HUDEP-2 (cell line): ENCODE data around the gene CYP27C1.

ENCODE experiments used
- DNase-seq, 76 experiments: peaks; one replicate each; lab custom pipeline; 2025; ENCODE audit not compliant: unreplicated experiment in 76 of 76; lab: John Stamatoyannopoulos, UW

CYP27C1 gene

GRCh38 chr2:127157651-127158485 lies 62.2 kb downstream of the CYP27C1 start:
- DNase-seq, result no peak

DNA sequence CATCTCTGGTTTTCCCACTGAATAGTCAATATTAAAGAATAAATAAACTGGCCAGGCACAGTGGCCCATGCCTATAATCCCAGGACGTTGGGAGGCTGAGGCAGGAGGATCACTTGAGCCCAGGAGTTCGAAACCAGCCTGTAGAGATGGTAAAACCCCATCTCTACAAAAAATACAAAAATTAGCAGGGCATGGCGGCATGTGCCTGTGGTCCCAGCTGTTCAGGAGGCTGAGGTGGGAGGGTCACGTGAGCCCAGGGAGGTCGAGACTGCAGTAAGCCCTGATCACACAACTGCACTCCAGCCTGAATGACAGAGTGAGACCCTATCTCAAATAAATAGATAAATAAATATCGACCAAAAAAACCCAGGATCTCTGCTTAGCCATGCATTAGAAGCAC lies 63.0 kb downstream of the CYP27C1 start:
- DNase-seq, result no peak

GRCh38 chr2:127155947-127156346 lies 64.2 kb downstream of the CYP27C1 start:
- DNase-seq, result no peak

DNA sequence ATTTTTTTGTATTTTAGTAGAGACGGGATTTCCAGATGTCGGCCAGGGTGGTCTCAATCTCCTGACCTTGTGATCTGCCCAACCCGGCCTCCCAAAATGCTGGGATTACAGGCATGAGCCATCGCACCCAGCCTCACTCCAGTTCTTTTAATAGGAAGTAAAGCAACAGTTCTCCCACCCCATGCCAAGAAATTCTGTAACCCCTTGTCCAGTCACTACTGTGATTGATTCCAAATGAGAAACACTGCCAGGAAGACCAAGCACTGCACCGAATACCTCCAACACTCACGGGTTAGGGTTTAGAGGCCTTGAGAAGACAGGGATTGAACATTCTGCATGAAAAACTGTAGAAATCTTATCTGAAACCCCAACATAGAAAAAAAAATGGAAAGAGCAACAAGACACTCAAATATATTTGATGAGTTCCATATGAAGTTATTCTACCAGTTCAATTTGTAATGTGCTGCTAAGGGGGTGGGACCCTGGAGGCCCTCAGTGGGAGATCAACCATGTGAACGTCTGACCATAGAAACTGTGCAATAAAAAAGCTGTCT lies 65.0 kb downstream of the CYP27C1 start:
- no peak for DNase-seq

DNA sequence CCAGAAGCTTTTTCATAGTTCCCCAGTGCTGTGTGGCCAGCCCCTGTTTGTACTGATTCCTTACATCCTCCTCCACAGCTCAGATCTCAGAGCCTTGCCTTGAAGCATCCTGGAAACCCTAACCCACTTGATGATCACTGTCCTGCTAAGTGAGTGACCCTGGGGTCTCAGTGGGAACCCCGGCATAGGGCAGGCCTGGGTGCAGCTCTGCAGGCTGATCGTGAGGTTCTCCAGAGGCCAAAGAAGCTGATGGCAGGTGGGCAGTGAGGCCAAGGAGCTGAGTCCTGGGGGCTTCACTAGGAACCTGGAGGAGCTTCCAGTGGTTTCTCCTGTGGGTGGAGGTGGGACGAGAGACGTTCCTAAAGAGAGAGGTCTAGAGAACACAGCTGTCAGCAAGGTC lies 65.7 kb downstream of the CYP27C1 start:
- DNase-seq, result no peak

DNA sequence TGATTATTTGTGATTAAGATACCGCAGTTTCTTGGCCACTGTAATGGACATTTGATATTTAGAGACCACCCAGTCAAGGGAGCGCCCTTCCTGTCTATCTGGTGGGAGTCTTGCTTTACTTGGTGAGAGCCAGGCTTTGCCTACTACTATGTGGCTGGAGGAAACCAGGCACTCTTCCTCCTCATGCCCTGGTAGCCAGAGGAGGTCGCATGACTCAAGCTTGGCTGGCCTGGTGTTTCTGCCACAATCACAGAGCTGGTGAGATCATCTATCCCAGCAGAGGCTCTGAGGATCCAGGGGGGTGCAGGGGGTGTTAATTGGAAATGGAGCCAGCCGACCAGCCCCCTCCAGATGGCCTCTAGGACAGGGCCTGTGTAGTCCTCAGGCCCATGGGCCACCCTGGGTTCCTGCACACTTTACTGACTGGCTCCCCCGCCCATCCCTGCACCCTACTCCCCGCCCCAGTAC lies 66.4 kb downstream of the CYP27C1 start:
- no peak for DNase-seq

GRCh38 chr2:127150996-127151395 lies 69.1 kb downstream of the CYP27C1 start:
- DNase-seq, result no peak

- DNase-seq, result no peak
These were observed 70.7 kb downstream of the CYP27C1 start for GRCh38 chr2:127149384-127149783.

GRCh38 chr2:127146820-127147502 lies 73.1 kb downstream of the CYP27C1 start:
- no peak for DNase-seq

GRCh38 chr2:127146071-127146725 lies 73.9 kb downstream of the CYP27C1 start:
- no peak for DNase-seq

DNA sequence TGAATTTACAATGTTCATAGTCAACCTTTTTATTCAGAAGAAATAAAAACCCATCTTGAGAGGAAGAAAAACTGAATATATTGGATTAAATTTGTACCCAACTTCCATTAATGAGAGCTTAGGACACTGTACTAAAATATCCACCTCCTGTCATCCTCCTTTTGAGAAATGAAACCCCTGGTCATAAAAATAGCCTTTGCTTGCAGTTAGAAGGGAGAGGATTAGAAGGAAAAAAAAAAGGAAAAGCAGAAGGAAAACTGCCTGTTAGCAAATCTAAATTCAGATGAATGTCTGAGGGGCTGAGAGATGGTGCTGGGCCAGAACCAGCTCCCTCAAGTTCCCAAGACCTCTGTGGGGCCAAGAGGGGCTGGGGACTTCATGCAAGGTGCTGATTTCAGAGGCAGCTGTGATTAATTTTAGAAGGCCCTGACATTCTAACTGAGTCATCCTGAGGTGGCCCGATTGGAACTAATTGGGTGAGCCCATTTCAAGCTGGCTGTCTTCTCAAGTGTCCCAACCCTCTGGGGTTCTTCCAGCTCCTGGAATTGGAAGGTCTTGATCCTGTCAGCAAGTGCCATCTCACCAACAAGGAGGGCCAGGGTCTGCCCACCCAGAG lies 74.7 kb downstream of the CYP27C1 start:
- DNase-seq, result no peak

- DNase-seq, result no peak
These were observed 76.0 kb downstream of the CYP27C1 start for GRCh38 chr2:127143841-127144782.

DNA sequence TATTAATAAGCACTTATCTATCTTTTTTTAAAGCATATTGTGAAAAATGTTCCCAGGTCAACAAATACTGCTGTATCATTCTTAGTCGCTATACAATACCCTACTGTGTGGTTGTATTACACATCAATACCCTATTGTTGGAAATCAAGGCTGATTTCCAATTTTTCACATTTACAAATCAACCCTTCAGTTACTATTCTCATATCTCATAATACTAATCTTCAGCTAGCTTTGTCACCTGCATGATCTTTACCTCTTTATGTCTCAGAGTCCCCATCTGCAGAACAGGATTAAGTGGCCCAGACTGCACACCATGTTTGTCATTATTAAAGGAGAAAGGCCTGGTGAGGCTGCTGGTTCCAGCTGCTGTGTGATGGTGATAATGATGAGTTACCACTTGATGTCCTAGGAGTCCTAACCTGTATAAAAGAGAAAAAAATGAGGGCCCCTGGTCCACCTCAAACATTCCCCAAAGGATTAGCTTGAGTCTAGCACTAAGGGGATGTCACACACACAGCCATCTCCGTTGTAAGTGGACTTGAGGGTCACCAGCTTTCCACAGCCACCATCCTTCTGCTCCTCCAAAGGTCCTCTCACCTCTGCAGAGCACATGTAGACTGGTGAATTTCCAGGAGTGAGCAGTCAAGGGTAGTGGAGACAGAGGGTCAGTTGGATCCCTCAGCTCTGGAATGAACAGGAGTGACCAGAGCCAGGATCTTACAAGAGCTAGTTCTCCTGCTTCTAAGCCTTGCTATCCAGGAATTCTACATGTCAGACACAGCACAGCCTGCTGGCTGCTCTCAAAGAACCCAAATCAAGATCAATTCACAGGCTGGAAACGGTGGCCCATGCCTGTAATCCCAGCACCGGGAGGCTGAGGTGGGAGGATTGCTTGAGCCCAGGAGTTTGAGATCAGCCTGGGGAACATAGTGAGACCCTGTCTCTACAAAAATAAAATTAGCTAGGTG lies 77.2 kb downstream of the CYP27C1 start:
- DNase-seq, result no peak

DNA sequence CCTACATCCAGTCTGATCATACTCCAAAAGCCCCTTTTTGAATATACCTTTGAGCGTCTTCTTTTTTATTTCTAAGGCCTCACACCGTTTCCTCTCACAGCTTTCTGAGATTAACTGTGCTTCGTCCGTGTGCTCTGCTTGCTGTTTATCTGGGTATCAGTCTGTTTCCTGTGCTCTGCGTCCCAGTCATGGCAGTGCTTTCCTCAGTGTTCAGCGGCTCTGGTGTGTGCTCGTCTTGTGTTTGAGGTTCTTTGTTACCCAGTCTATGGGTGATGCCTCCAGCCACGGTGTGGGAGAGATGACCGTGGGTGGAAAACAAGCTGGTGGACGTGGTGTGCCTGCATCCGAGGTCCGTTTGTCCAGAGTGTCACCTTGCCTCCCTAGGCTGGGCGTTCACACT lies 79.6 kb downstream of the CYP27C1 start:
- no peak for DNase-seq

- DNase-seq, result no peak
These were observed 80.3 kb downstream of the CYP27C1 start for GRCh38 chr2:127139766-127140165.

- DNase-seq, result no peak
These were observed 81.8 kb downstream of the CYP27C1 start for GRCh38 chr2:127138281-127138680.

DNA sequence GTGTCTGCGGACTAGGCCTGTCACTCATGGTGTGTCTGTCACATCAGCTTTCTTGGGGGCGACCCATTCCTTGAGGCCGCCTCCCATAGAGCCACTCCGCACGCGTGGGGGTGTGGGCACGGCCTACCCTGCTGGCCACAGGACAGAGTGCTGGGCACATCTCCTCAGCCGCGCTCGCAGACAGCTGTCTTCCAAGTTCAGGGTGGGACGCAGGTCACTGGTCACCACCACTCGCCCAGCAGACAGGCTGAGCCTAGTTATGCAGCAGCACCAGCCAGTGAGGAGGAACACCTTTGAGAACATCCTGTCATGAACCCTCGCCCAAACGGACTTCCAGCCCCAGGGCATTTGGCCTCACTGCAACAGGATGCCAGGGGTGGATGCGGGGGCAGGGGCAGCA lies 82.4 kb downstream of the CYP27C1 start:
- DNase-seq, result no peak

GRCh38 chr2:127137225-127137624 lies 82.9 kb downstream of the CYP27C1 start:
- no peak for DNase-seq
